T-cell (primary cell): ENCODE data around the gene LRP1. TPM values are rescaled to one million over a fixed set of nuclear protein-coding genes. Genes with fewer than 3 reads are reported as not detected.

Source experiments
- ATAC-seq, 4 experiments: fragments of 200-7000 bp in 3 of 4; fragments of 150-1000 bp in 1 of 4; cut with Tn5 transposase; replicated peaks in 1 of 4; 1 replicate in 3 of 4; 2 replicates in 1 of 4; pipeline ENCODE4 v1.10.0; 2021; ENCODE audit warnings: moderate library complexity in 3 of 4, mild to moderate bottlenecking in 2 of 4, moderate number of reproducible peaks in 1 of 4
- CTCF ChIA-PET, 2 donors: fragments of 300-600 bp; sonication (Branson Sonifier 250); formaldehyde crosslinking; loops; one replicate each; lab custom pipeline; 2022; ENCODE audit warnings: antibody characterized with exemption in 2 of 2; lab: Charles Lee
- POLR2A ChIA-PET, 2 donors: fragments of 300-600 bp; sonication (Branson Sonifier 250); formaldehyde crosslinking; loops; one replicate each; lab custom pipeline; 2022; ENCODE audit warnings: antibody characterized with exemption in 2 of 2; lab: Charles Lee
- DNase-seq, 35 experiments: peaks; one replicate each; pipeline versions ENCODE4 v3.0.0 to v3.0.0-alpha.2; 2013 to 2023
- H3K27ac ChIP-seq: one replicate; pipeline ENCODE4 v1.5.1; 2013; ENCODE audit warnings: low read length
- H3K27me3 ChIP-seq, 2 experiments: replicated peaks in 1 of 2; 1 replicate in 1 of 2; 2 replicates in 1 of 2; pipeline versions ENCODE4 v1.6.1 to v1.7.0; 2013; ENCODE audit warnings: low read length in 1 of 2, mixed read lengths in 1 of 2; ENCODE audit not compliant: control insufficient read depth in 2 of 2, insufficient read depth in 2 of 2; ENCODE audit errors: extremely low read depth in 1 of 2
- H3K36me3 ChIP-seq, 2 donors: 1 replicate in 1 of 2; 2 replicates in 1 of 2; pipeline versions ENCODE4 v1.6.1 to v1.7.0; 2013; ENCODE audit warnings: low read length in 1 of 2; ENCODE audit not compliant: control insufficient read depth in 2 of 2, insufficient read depth in 1 of 2; ENCODE audit errors: extremely low read depth in 1 of 2
- H3K4me1 ChIP-seq, 2 experiments: 1 replicate in 1 of 2; 2 replicates in 1 of 2; pipeline versions ENCODE4 v1.6.1 to v1.7.0; 2013; ENCODE audit warnings: low read length in 2 of 2, mixed read lengths in 1 of 2; ENCODE audit not compliant: insufficient read depth in 2 of 2, control insufficient read depth in 1 of 2; ENCODE audit errors: extremely low read depth in 1 of 2
- H3K4me3 ChIP-seq, 2 donors: 1 replicate in 1 of 2; 2 replicates in 1 of 2; pipeline versions ENCODE4 v1.5.1 to v1.7.0; 2013; ENCODE audit warnings: mild to moderate bottlenecking in 2 of 2, low read length in 1 of 2, moderate library complexity in 1 of 2; ENCODE audit not compliant: control insufficient read depth in 1 of 2; ENCODE audit errors: extremely low read depth in 1 of 2
- H3K9me3 ChIP-seq: 2 replicates; pipeline ENCODE4 v1.7.0; 2013
- H3K27ac Mint-ChIP-seq, 2 donors: one replicate each; pipeline ENCODE4 v1.8.0; 2020 to 2021; ENCODE audit warnings: mild to moderate bottlenecking in 2 of 2, mixed read lengths in 2 of 2
- H3K27me3 Mint-ChIP-seq, 2 donors: one replicate each; pipeline ENCODE4 v1.8.0; 2021 to 2022; ENCODE audit warnings: mixed read lengths in 2 of 2
- H3K36me3 Mint-ChIP-seq: one replicate; pipeline ENCODE4 v1.8.0; 2021; ENCODE audit warnings: mixed read lengths
- H3K4me1 Mint-ChIP-seq, 3 donors: one replicate each; pipeline ENCODE4 v1.8.0; 2020 to 2022; ENCODE audit warnings: mixed read lengths in 3 of 3, mild to moderate bottlenecking in 1 of 3
- H3K4me3 Mint-ChIP-seq, 3 donors: one replicate each; pipeline ENCODE4 v1.8.0; 2020 to 2022; ENCODE audit warnings: mild to moderate bottlenecking in 3 of 3, mixed read lengths in 3 of 3, moderate library complexity in 3 of 3
- H3K9me3 Mint-ChIP-seq, 3 donors: one replicate each; pipeline ENCODE4 v1.8.0; 2020 to 2022; ENCODE audit warnings: mixed read lengths in 3 of 3
- WGBS: methylation state at CpG from one replicate; pipeline ENCODE4 v1.1.5; 2013; ENCODE audit warnings: missing lambda C conversion rate; ENCODE audit not compliant: insufficient coverage; 5-methylcytosine and 5-hydroxymethylcytosine counted together
- total RNA-seq, 35 experiments: library from RNA in 6 of 35; stranded (reverse) in 6 of 35; fragments of 120-200 nt in 1 of 35; gene quantifications; one replicate each; pipeline versions ENCODE4 v1.2.1 to v1.2.4 and lab custom pipeline; 2013 to 2026

LRP1 gene
- total RNA-seq, 5 donors from 2014 or later (not counting 1 experiment from before 2014, with no cell fraction given) = 5.9 to 8.1 (median 7.7) TPM

DNA sequence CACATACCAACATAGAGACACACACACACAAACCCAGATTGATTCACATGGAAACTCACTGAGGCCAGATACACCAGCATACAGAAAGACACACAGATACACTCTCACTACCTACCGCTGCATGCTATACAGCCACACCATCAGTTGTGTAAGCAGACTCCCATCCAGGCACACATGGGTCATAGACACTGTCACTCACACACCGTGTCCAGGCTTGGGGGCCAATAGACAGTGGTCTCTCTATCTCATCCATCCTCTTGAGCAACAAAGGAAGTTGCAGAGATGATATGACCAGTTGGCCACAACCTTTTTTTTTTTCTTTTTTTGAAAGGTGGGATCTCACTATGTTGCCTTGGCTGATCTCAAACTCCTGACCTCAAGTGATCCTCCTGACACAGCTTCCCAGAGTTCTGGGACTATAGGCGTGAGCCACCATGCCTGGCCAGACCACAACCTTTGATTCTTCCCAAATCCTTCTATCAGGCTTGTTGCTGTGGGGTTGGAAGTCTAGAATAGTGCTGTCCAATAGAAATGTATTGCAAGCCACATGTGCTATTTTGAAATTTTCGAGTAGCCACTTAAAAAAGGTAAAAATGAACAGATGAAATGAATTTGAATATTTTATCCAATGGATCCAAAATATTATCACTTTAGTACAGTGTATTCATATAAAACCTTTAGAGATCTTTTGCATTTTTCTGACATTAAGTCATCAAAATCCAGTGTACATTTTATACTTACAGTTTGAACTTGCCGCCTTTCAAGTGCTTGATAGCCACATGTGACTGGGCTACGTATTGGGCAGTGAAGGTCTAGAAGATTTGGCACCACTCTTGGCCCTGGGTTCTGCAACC, 11.7 kb downstream of the LRP1 start:
- Mint-ChIP-seq H3K27me3 (no peaks in the 10 kb centered on the region), H3K36me3 (peaks cover under 1% of the 10 kb centered on the region), H3K9me3 (no peaks in the 10 kb centered on the region), H3K4me1 (peaks cover 7 to 8% (median 8%) of the 10 kb centered on the region in 3 donors), H3K4me3 (no peak overlapping the region), H3K27ac (no peak overlapping the region)
- POLR2A ChIA-PET = no interaction called here
- 98% methylated on average over 4 of the region's 6 CpGs for WGBS
- peaks cover 0 to 5% of the 10 kb centered on the region in 2 experiments for H3K27me3 ChIP-seq
- H3K9me3 ChIP-seq = no peaks in the 10 kb centered on the region
- H3K27ac ChIP-seq = no peak overlapping the region
- peak in 1 of 35 experiments; percentile 4 for DNase-seq
- H3K4me1 ChIP-seq = peaks cover 0 to 11% of the 10 kb centered on the region in 2 experiments
- CTCF ChIA-PET = interaction anchor here (0.6 kb wide), 2 partner anchors 10 to 14 kb away, joined by 3 to 4 read pairs; no protein-coding TSS in a partner anchor
- H3K4me3 ChIP-seq = no peak overlapping the region
- ATAC-seq = no peak
- H3K36me3 ChIP-seq = no peaks in the 10 kb centered on the region

DNA sequence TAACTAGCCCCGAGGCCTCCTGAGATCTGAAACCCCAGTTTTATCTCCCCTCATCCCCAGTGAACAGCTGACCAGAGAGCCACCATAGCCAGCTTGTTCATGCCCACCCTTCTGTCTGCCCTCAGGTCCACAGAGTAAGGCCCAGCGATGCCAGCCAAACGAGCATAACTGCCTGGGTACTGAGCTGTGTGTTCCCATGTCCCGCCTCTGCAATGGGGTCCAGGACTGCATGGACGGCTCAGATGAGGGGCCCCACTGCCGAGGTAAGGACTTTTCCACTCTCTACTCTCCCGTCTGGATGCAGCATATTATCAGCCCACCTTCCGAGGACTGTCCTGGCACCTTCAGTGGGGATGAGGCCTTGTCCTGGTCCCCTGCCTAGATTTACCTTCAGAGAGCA, 13.0 kb downstream of the LRP1 start:
- Histone ChIP-seq H3K27ac (no peak overlapping the region), H3K27me3 (peaks cover 0 to 5% of the 10 kb centered on the region in 2 experiments), H3K9me3 (no peaks in the 10 kb centered on the region), H3K4me3 (no peak overlapping the region), H3K4me1 (peaks cover 0 to 11% of the 10 kb centered on the region in 2 experiments), H3K36me3 (no peaks in the 10 kb centered on the region)
- POLR2A ChIA-PET = no interaction called here
- DNase-seq = no peak
- WGBS = 89% methylated on average over 7 of the region's 8 CpGs
- ATAC-seq = no peak
- no peak overlapping the region for H3K27ac Mint-ChIP-seq
- H3K4me1 Mint-ChIP-seq = peaks cover 7 to 8% (median 8%) of the 10 kb centered on the region in 3 donors
- peaks cover 8% of the 10 kb centered on the region for H3K36me3 Mint-ChIP-seq
- no peak overlapping the region for H3K4me3 Mint-ChIP-seq
- H3K27me3 Mint-ChIP-seq = no peaks in the 10 kb centered on the region
- CTCF ChIA-PET = no interaction called here
- no peaks in the 10 kb centered on the region for H3K9me3 Mint-ChIP-seq

DNA sequence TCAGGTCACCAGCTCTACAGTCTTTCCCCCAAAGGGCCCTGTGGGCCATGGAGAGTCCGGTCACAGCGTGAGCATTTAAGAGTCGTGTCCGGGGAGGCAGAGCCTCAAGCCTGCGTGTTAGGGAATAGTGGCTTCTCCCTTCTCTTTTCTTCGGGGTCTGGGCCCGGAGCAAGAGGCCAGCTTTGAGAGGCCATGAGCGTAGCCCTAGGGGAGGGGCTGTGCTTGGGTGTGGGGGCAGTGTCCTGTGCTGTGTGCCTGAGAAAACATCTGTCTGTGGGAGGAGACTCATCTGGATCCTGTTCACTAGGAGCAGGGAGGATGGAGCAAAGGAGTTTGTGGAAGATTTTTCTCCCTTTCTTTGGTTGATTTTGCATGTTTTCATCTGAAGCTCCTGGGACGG, 13.8 kb downstream of the LRP1 start:
- Mint-ChIP-seq H3K4me1 (peaks cover 7 to 8% (median 8%) of the 10 kb centered on the region in 3 donors), H3K36me3 (peaks cover 8% of the 10 kb centered on the region), H3K9me3 (no peaks in the 10 kb centered on the region), H3K27me3 (no peaks in the 10 kb centered on the region), H3K27ac (no peak overlapping the region), H3K4me3 (no peak overlapping the region)
- 83% methylated on average over 4 of the region's 9 CpGs for WGBS
- no peaks in the 10 kb centered on the region for H3K36me3 ChIP-seq
- ChIA-PET POLR2A (no interaction called here), CTCF (no interaction called here)
- H3K27me3 ChIP-seq = peaks cover 0 to 5% of the 10 kb centered on the region in 2 experiments
- no peak overlapping the region for H3K27ac ChIP-seq
- no peak for ATAC-seq
- no peak overlapping the region for H3K4me3 ChIP-seq
- H3K9me3 ChIP-seq = no peaks in the 10 kb centered on the region
- H3K4me1 ChIP-seq = peaks cover 0 to 11% of the 10 kb centered on the region in 2 experiments
- no peak for DNase-seq

DNA sequence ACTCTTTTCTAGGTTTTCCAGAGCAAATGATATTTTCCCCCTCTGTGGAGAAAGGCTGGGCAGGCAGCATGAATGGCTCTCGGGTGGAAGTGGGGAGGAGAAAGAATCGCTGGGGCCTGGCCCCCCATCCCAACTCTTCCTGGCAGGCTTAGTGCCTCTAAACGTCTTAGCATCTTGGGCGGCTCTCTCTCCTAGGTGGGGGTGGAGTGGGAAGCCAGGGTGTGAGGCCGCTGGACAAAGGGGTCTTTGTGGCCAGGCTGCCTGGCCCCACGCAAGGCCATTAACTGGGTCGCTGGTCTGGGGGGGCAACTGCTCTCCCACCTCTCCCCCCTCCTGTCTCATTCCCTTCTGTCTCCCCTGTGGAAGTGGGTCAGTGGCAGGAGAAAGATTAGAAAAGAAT, 14.4 kb downstream of the LRP1 start:
- H3K27me3 ChIP-seq = peaks cover 0 to 5% of the 10 kb centered on the region in 2 experiments
- WGBS = no CpG with 5 or more reads among the region's 7 CpGs
- peaks cover 0 to 11% of the 10 kb centered on the region in 2 experiments for H3K4me1 ChIP-seq
- Mint-ChIP-seq H3K9me3 (no peaks in the 10 kb centered on the region), H3K27ac (no peak overlapping the region), H3K4me1 (peaks cover 7 to 8% (median 8%) of the 10 kb centered on the region in 3 donors), H3K36me3 (peaks cover 11% of the 10 kb centered on the region), H3K27me3 (no peaks in the 10 kb centered on the region), H3K4me3 (no peak overlapping the region)
- no peak overlapping the region for H3K27ac ChIP-seq
- ChIA-PET POLR2A (no interaction called here), CTCF (no interaction called here)
- no peak overlapping the region for H3K4me3 ChIP-seq
- H3K9me3 ChIP-seq = no peaks in the 10 kb centered on the region
- ATAC-seq (no peak), DNase-seq (no peak)
- no peaks in the 10 kb centered on the region for H3K36me3 ChIP-seq

DNA sequence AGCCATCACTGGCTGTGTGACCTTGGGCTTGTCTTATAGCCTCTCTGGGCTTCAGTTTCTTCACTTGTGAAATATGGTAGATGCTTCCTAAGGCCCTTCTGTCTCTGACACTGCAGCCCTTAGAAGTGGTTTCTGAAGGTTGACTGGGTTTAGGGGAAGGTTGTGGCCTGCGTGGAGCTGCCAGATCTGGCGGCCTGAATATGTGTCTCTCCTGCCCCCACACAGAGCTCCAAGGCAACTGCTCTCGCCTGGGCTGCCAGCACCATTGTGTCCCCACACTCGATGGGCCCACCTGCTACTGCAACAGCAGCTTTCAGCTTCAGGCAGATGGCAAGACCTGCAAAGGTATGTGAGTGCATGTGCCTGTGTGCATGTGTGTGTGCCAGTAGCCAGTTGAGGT, 15.2 kb downstream of the LRP1 start:
- ATAC-seq (peak; percentile 61 to 86 (median 62)), DNase-seq (peak in 1 of 35 experiments; percentile 14)
- peaks cover 11% of the 10 kb centered on the region for H3K36me3 Mint-ChIP-seq
- H3K27ac ChIP-seq = no peak overlapping the region
- H3K27me3 Mint-ChIP-seq = no peaks in the 10 kb centered on the region
- H3K9me3 ChIP-seq = no peaks in the 10 kb centered on the region
- peaks cover 7 to 8% (median 8%) of the 10 kb centered on the region in 3 donors for H3K4me1 Mint-ChIP-seq
- no peaks in the 10 kb centered on the region for H3K36me3 ChIP-seq
- WGBS = 40% methylated on average over 4 of the region's 4 CpGs
- H3K4me3 ChIP-seq = no peak overlapping the region
- ChIA-PET CTCF (interaction anchor here in 1 of 2 donors (0.6 kb wide), 1 partner anchor 16 kb away, joined by 4 read pairs; no protein-coding TSS in a partner anchor), POLR2A (no interaction called here)
- H3K4me1 ChIP-seq = peaks cover 0 to 11% of the 10 kb centered on the region in 2 experiments
- no peak overlapping the region for H3K4me3 Mint-ChIP-seq
- no peak overlapping the region for H3K27ac Mint-ChIP-seq
- H3K27me3 ChIP-seq = peaks cover 0 to 5% of the 10 kb centered on the region in 2 experiments
- H3K9me3 Mint-ChIP-seq = no peaks in the 10 kb centered on the region

DNA sequence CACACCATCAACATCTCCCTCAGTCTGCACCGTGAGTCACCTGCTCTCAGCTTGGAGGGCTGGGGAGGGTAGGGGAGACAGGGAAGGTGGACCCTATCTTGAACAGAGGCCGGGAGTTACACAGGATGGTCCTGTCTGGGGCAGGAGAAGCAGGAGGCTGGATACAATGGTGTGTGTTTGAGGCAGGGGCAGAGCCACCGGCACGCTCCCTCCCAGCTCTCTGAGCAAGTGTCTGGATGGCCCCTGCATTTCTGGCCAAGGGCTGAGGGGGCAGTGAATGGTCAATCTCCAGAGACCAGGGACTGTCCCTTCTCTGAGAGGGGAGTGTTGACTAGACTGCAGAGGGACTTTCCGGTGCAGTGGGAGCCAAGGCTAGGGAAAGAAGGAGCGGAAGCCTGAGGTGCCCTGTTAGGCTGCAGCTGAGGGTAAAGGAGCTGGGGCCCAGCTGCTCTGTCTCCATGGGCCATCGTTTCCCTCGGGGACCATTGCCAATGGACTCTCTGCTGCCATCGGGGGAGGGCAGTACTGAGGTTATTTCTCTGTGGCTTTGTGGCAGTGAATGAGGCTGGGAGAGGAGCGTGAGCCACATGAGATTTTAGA, 17.3 kb downstream of the LRP1 start:
- no peak for DNase-seq
- 83% methylated on average over 7 of the region's 10 CpGs for WGBS
- H3K27ac ChIP-seq = no peak overlapping the region
- Mint-ChIP-seq H3K9me3 (no peaks in the 10 kb centered on the region), H3K36me3 (peaks cover 11% of the 10 kb centered on the region), H3K27ac (no peak overlapping the region), H3K27me3 (no peaks in the 10 kb centered on the region), H3K4me1 (peaks cover 7 to 8% (median 8%) of the 10 kb centered on the region in 3 donors), H3K4me3 (no peak overlapping the region)
- ATAC-seq = no peak
- H3K4me3 ChIP-seq = no peak overlapping the region
- POLR2A ChIA-PET = no interaction called here
- H3K9me3 ChIP-seq = no peaks in the 10 kb centered on the region
- H3K27me3 ChIP-seq = peaks cover 0 to 8% of the 10 kb centered on the region in 2 experiments
- CTCF ChIA-PET = interaction anchor here in 1 of 2 donors (0.5 kb wide), 1 partner anchor 117 kb away, joined by 5 read pairs; no protein-coding TSS in a partner anchor
- peaks cover 0 to 11% of the 10 kb centered on the region in 2 experiments for H3K4me1 ChIP-seq
- H3K36me3 ChIP-seq = no peaks in the 10 kb centered on the region
